ENCODE data around the gene APLP1.
"Not testable (repeated sequence)": the region's sequence is repeated elsewhere in the genome, so short reads cannot be mapped to it uniquely, and the experiment has no call there.

APLP1 gene

GRCh38 chr19:35904311-35905068 lies 36.1 kb downstream of the APLP1 start:
- DNase-seq, result no peak

- DNase-seq, result no peak
Measured at GRCh38 chr19:35905178-35905727, 36.9 kb downstream of the APLP1 start.

GRCh38 chr19:35907377-35907745 lies 39.0 kb downstream of the APLP1 start:
- DNase-seq, result no peak

GRCh38 chr19:35908010-35908441 lies 39.7 kb downstream of the APLP1 start, which contains the start of gene TYROBP:
Gene TYROBP (minus strand): TSS chr19:35908295. CDS start chr19:35908228, 67 bp downstream.
- no peak for DNase-seq

- no peak for DNase-seq
Measured at GRCh38 chr19:35908973-35909683, 40.8 kb downstream of the APLP1 start.

GRCh38 chr19:35909684-35910035 lies 41.3 kb downstream of the APLP1 start:
- DNase-seq, result no peak

GRCh38 chr19:35910355-35910754 lies 42.0 kb downstream of the APLP1 start:
- DNase-seq, result not testable (repeated sequence)

- DNase-seq, result no peak
Measured at GRCh38 chr19:35911173-35911572, 42.8 kb downstream of the APLP1 start.

- no peak for DNase-seq
Measured at GRCh38 chr19:35911790-35912189, 43.4 kb downstream of the APLP1 start.

- DNase-seq, result no peak
Measured at GRCh38 chr19:35913589-35913988, 45.2 kb downstream of the APLP1 start.

GRCh38 chr19:35915443-35915842 lies 47.1 kb downstream of the APLP1 start:
- DNase-seq, result no peak

GRCh38 chr19:35919306-35919705 lies 50.9 kb downstream of the APLP1 start:
- DNase-seq, result no peak

GRCh38 chr19:35921012-35921411 lies 52.6 kb downstream of the APLP1 start:
- DNase-seq, result no peak

- no peak for DNase-seq
Measured at GRCh38 chr19:35925501-35925900, 57.1 kb downstream of the APLP1 start.

- DNase-seq, result no peak
Measured at GRCh38 chr19:35928507-35928906, 60.1 kb downstream of the APLP1 start.
